Keratinocyte (primary cell): ENCODE results near the gene SLC8A1.

Experiments
- CTCF ChIP-seq, 3 experiments: IDR thresholded peaks in 1 of 3; conservative IDR thresholded peaks in 1 of 3; optimal IDR thresholded peaks in 1 of 3; 2 replicates in 2 of 3; 3 replicates in 1 of 3; pipeline versions ENCODE3 to v1.5.1; 2011; ENCODE audit warnings: low read length in 3 of 3, mild to moderate bottlenecking in 3 of 3, moderate library complexity in 2 of 3, control low read depth in 1 of 3, inconsistent platforms in 1 of 3; ENCODE audit not compliant: insufficient read depth in 2 of 3; ENCODE audit errors: extremely low read depth in 1 of 3
- EZH2 ChIP-seq: IDR thresholded peaks from one replicate; pipeline ENCODE4 v1.6.1; 2012; ENCODE audit warnings: inconsistent platforms, mild to moderate bottlenecking, low read length, moderate library complexity

- TF ChIP-seq CTCF (optimal IDR thresholded peaks at IDR 0.05 in 1 of 3, IDR thresholded peaks at IDR 0.05 in 1 of 3, conservative IDR thresholded peaks at IDR 0.05 in 1 of 3; ENCODE audit: extremely low read depth in 1 of 3, insufficient read depth in 2 of 3, low read length in 3 of 3) (no peak), EZH2 (no peak)
Observed at GRCh38 chr2:40363231-40363630, 88.7 kb downstream of the SLC8A1 start.
